ENCODE results near the gene VRTN.

VRTN gene

GRCh38 chr14:74347795-74348100 lies 523 bp upstream of the VRTN start:
- Mint-ChIP-seq H3K36me3 (ENCODE audit: low read depth) (no peaks in the 10 kb centered on the region), H3K9me3 (no peaks in the 10 kb centered on the region), H3K4me3 (no peak overlapping the region), H3K4me1 (no peaks in the 10 kb centered on the region), H3K27me3 (ENCODE audit: low read depth) (peaks cover 23% of the 10 kb centered on the region), H3K27ac (no peak overlapping the region)
- no peak for TF ChIP-seq CTCF (IDR thresholded peaks at IDR 0.05; ENCODE audit: unreplicated experiment in 3 of 3)

GRCh38 chr14:74348735-74349463 lies 628 bp downstream of the VRTN start:
- Mint-ChIP-seq H3K27ac (no peak overlapping the region), H3K4me3 (no peak overlapping the region), H3K36me3 (ENCODE audit: low read depth) (no peaks in the 10 kb centered on the region), H3K9me3 (no peaks in the 10 kb centered on the region), H3K27me3 (ENCODE audit: low read depth) (peaks cover 26% of the 10 kb centered on the region), H3K4me1 (no peaks in the 10 kb centered on the region)
- no peak for TF ChIP-seq CTCF (IDR thresholded peaks at IDR 0.05; ENCODE audit: unreplicated experiment in 3 of 3)

- no peaks in the 10 kb centered on the region for H3K9me3 Mint-ChIP-seq
- no peaks in the 10 kb centered on the region for H3K36me3 Mint-ChIP-seq (ENCODE audit: low read depth)
- no peaks in the 10 kb centered on the region for H3K4me1 Mint-ChIP-seq
- H3K4me3 Mint-ChIP-seq, result no peak overlapping the region
- no peak for TF ChIP-seq CTCF (IDR thresholded peaks at IDR 0.05; ENCODE audit: unreplicated experiment in 3 of 3)
- H3K27me3 Mint-ChIP-seq (ENCODE audit: low read depth), result peaks cover 26% of the 10 kb centered on the region
- no peak overlapping the region for H3K27ac Mint-ChIP-seq
Observed at GRCh38 chr14:74349757-74350156, 1.5 kb downstream of the VRTN start.

GRCh38 chr14:74350211-74350927 lies 2.1 kb downstream of the VRTN start:
- no peak for TF ChIP-seq CTCF (IDR thresholded peaks at IDR 0.05; ENCODE audit: unreplicated experiment in 3 of 3)
- Mint-ChIP-seq H3K9me3 (no peaks in the 10 kb centered on the region), H3K36me3 (ENCODE audit: low read depth) (no peaks in the 10 kb centered on the region), H3K4me3 (no peak overlapping the region), H3K27me3 (ENCODE audit: low read depth) (peaks cover 26% of the 10 kb centered on the region), H3K4me1 (no peaks in the 10 kb centered on the region), H3K27ac (no peak overlapping the region)

- no peaks in the 10 kb centered on the region for H3K4me1 Mint-ChIP-seq
Observed at GRCh38 chr14:74350928-74351323, 2.7 kb downstream of the VRTN start.

More at GRCh38 chr14:74350928-74351323, 2.7 kb downstream of the VRTN start:
- peaks cover 26% of the 10 kb centered on the region for H3K27me3 Mint-ChIP-seq (ENCODE audit: low read depth)
- no peak for TF ChIP-seq CTCF (IDR thresholded peaks at IDR 0.05; ENCODE audit: unreplicated experiment in 3 of 3)
- no peak overlapping the region for H3K27ac Mint-ChIP-seq
- H3K4me3 Mint-ChIP-seq, result no peak overlapping the region
- H3K36me3 Mint-ChIP-seq (ENCODE audit: low read depth), result no peaks in the 10 kb centered on the region
- no peaks in the 10 kb centered on the region for H3K9me3 Mint-ChIP-seq

All from nephron (organoid).